ENCODE measurements around the gene SASH1. TPM values are rescaled to one million over a fixed set of nuclear protein-coding genes. Genes with fewer than 3 reads are reported as not detected.

SASH1 gene
- total RNA-seq, 1 experiment from 2014 or later, result 27.4 TPM

DNA sequence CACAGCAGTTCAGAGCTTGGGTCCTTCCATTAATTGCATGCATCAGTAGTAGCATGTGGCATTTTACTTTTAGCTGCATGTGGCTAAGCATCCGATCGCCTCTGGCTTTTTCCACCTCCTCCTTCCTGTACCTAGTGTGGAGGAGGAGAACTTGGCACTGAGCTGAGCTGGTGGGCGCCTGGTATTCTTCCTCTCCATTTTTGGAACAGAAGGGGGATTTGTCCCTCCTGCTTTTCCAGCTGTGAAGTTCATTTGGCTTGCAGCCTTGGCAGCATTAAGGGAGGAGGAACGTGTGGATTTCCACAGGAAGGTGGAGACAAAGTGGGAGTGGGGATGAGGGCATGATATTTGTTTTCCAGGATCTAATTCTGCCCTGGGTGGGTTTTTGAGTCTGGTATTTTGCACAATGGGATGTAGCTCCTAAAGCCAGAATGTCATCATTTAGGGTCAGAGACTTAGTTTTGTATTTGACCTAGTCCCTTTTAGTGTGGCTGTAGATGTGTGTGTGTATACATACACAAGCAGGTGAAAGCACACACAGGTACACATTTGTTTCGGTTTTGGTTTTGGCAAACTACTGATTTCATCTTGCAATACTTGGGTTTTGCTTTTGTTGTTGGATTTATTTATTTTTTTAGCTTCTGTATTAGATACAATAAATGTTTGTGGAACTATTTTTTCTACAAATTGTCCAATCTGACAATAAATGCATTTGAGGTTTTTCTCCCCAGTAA lies 90.0 kb downstream of the SASH1 start:
- Mint-ChIP-seq H3K27ac (peak overlapping the region; percentile 64; the same call in 1 of the 2 replicates), H3K4me1 (peaks cover 6% of the 10 kb centered on the region; the same call in 1 of the 2 replicates), H3K4me3 (no peak overlapping the region), H3K27me3 (ENCODE audit: low read depth) (no peaks in the 10 kb centered on the region), H3K9me3 (no peaks in the 10 kb centered on the region), H3K36me3 (no peaks in the 10 kb centered on the region)
- TF ChIP-seq ZNF416 (CRISPR knock-in tag; IDR thresholded peaks at IDR 0.05), result no peak
- TF ChIP-seq, protein P1, sequence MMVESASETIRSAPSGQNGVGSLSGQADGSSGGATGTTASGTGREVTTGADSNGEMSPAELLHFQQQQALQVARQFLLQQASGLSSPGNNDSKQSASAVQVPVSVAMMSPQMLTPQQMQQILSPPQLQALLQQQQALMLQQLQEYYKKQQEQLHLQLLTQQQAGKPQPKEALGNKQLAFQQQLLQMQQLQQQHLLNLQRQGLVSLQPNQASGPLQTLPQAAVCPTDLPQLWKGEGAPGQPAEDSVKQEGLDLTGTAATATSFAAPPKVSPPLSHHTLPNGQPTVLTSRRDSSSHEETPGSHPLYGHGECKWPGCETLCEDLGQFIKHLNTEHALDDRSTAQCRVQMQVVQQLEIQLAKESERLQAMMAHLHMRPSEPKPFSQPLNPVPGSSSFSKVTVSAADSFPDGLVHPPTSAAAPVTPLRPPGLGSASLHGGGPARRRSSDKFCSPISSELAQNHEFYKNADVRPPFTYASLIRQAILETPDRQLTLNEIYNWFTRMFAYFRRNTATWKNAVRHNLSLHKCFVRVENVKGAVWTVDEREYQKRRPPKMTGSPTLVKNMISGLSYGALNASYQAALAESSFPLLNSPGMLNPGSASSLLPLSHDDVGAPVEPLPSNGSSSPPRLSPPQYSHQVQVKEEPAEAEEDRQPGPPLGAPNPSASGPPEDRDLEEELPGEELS (CRISPR knock-in tag; IDR thresholded peaks at IDR 0.05), result no peak
- no peak for TF ChIP-seq OVOL2 (CRISPR knock-in tag; IDR thresholded peaks at IDR 0.05; ENCODE audit: borderline replicate concordance)
- TF ChIP-seq, protein P2, sequence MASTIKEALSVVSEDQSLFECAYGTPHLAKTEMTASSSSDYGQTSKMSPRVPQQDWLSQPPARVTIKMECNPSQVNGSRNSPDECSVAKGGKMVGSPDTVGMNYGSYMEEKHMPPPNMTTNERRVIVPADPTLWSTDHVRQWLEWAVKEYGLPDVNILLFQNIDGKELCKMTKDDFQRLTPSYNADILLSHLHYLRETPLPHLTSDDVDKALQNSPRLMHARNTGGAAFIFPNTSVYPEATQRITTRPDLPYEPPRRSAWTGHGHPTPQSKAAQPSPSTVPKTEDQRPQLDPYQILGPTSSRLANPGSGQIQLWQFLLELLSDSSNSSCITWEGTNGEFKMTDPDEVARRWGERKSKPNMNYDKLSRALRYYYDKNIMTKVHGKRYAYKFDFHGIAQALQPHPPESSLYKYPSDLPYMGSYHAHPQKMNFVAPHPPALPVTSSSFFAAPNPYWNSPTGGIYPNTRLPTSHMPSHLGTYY (CRISPR knock-in tag; IDR thresholded peaks at IDR 0.05), result no peak
- TF ChIP-seq ZNF219 (CRISPR knock-in tag; IDR thresholded peaks at IDR 0.05; ENCODE audit: borderline replicate concordance), result no peak
- TF ChIP-seq, protein P3, sequence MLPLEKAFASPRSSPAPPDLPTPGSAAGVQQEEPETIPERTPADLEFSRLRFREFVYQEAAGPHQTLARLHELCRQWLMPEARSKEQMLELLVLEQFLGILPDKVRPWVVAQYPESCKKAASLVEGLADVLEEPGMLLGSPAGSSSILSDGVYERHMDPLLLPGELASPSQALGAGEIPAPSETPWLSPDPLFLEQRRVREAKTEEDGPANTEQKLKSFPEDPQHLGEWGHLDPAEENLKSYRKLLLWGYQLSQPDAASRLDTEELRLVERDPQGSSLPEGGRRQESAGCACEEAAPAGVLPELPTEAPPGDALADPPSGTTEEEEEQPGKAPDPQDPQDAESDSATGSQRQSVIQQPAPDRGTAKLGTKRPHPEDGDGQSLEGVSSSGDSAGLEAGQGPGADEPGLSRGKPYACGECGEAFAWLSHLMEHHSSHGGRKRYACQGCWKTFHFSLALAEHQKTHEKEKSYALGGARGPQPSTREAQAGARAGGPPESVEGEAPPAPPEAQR (CRISPR knock-in tag; IDR thresholded peaks at IDR 0.05), result no peak
- TF ChIP-seq SMAD3 (CRISPR knock-in tag; IDR thresholded peaks at IDR 0.05; ENCODE audit: borderline replicate concordance), result no peak
- TF ChIP-seq, protein P4, sequence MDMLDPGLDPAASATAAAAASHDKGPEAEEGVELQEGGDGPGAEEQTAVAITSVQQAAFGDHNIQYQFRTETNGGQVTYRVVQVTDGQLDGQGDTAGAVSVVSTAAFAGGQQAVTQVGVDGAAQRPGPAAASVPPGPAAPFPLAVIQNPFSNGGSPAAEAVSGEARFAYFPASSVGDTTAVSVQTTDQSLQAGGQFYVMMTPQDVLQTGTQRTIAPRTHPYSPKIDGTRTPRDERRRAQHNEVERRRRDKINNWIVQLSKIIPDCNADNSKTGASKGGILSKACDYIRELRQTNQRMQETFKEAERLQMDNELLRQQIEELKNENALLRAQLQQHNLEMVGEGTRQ (CRISPR knock-in tag; IDR thresholded peaks at IDR 0.05), result no peak
- no peak for TF ChIP-seq NFYB (CRISPR knock-in tag; conservative IDR thresholded peaks at IDR 0.05; ENCODE audit: low read depth)
- TF ChIP-seq GABPB1 (CRISPR knock-in tag; IDR thresholded peaks at IDR 0.05), result no peak
- DNase-seq (ENCODE audit: low spot score) (no peak), ATAC-seq (peak; percentile 32; the same call in 1 of the 2 replicates)
- CTCF ChIA-PET, result interaction anchor here (1.0 kb wide), 1 partner anchor 25 kb away, joined by 3 read pairs; no protein-coding TSS in a partner anchor
- POLR2A ChIA-PET, result no interaction called here

DNA sequence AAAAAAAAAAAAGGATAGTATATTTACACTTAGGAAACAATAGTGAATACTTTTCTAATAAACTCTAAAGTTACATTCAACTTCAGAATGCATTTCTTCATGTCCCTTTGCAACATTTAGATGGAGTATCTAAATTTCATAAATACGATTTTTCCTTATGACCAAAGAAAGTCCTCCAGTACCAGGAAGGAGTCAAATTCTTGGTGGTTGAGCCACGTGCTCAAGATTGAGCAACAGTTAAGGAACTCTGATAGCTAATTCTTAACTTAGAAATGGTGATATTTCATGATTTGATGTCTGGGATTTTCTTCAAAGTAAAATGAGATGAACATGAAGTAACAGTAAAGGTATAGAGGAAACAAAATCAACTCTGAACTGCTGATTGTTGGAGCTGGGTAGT lies 92.7 kb downstream of the SASH1 start:
- H3K27ac Mint-ChIP-seq, result no peak overlapping the region
- DNase-seq (ENCODE audit: low spot score) (no peak), ATAC-seq (no peak)
- ChIA-PET CTCF (no interaction called here), POLR2A (no interaction called here)
- H3K4me3 Mint-ChIP-seq, result no peak overlapping the region
- H3K4me1 Mint-ChIP-seq, result peaks cover 14% of the 10 kb centered on the region; the same call in 1 of the 2 replicates
- no peaks in the 10 kb centered on the region for H3K9me3 Mint-ChIP-seq
- H3K27me3 Mint-ChIP-seq (ENCODE audit: low read depth), result no peaks in the 10 kb centered on the region
- H3K36me3 Mint-ChIP-seq, result 0 out of 2 replicates have a peak, but pooled peaks cover 2% of the 10 kb centered on the region
- TF ChIP-seq, protein P5, sequence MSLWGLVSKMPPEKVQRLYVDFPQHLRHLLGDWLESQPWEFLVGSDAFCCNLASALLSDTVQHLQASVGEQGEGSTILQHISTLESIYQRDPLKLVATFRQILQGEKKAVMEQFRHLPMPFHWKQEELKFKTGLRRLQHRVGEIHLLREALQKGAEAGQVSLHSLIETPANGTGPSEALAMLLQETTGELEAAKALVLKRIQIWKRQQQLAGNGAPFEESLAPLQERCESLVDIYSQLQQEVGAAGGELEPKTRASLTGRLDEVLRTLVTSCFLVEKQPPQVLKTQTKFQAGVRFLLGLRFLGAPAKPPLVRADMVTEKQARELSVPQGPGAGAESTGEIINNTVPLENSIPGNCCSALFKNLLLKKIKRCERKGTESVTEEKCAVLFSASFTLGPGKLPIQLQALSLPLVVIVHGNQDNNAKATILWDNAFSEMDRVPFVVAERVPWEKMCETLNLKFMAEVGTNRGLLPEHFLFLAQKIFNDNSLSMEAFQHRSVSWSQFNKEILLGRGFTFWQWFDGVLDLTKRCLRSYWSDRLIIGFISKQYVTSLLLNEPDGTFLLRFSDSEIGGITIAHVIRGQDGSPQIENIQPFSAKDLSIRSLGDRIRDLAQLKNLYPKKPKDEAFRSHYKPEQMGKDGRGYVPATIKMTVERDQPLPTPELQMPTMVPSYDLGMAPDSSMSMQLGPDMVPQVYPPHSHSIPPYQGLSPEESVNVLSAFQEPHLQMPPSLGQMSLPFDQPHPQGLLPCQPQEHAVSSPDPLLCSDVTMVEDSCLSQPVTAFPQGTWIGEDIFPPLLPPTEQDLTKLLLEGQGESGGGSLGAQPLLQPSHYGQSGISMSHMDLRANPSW (CRISPR knock-in tag; conservative IDR thresholded peaks at IDR 0.05; ENCODE audit: low read depth), result no peak
- TF ChIP-seq, protein P6, sequence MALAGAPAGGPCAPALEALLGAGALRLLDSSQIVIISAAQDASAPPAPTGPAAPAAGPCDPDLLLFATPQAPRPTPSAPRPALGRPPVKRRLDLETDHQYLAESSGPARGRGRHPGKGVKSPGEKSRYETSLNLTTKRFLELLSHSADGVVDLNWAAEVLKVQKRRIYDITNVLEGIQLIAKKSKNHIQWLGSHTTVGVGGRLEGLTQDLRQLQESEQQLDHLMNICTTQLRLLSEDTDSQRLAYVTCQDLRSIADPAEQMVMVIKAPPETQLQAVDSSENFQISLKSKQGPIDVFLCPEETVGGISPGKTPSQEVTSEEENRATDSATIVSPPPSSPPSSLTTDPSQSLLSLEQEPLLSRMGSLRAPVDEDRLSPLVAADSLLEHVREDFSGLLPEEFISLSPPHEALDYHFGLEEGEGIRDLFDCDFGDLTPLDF (CRISPR knock-in tag; IDR thresholded peaks at IDR 0.05), result no peak
- TF ChIP-seq NFYB (CRISPR knock-in tag; conservative IDR thresholded peaks at IDR 0.05; ENCODE audit: low read depth) (no peak), ZNF423 (CRISPR knock-in tag; IDR thresholded peaks at IDR 0.05) (no peak)
- TF ChIP-seq, protein P7, sequence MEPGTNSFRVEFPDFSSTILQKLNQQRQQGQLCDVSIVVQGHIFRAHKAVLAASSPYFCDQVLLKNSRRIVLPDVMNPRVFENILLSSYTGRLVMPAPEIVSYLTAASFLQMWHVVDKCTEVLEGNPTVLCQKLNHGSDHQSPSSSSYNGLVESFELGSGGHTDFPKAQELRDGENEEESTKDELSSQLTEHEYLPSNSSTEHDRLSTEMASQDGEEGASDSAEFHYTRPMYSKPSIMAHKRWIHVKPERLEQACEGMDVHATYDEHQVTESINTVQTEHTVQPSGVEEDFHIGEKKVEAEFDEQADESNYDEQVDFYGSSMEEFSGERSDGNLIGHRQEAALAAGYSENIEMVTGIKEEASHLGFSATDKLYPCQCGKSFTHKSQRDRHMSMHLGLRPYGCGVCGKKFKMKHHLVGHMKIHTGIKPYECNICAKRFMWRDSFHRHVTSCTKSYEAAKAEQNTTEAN (CRISPR knock-in tag; IDR thresholded peaks at IDR 0.05), result no peak
- TF ChIP-seq, protein P8, sequence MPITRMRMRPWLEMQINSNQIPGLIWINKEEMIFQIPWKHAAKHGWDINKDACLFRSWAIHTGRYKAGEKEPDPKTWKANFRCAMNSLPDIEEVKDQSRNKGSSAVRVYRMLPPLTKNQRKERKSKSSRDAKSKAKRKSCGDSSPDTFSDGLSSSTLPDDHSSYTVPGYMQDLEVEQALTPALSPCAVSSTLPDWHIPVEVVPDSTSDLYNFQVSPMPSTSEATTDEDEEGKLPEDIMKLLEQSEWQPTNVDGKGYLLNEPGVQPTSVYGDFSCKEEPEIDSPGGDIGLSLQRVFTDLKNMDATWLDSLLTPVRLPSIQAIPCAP (CRISPR knock-in tag; IDR thresholded peaks at IDR 0.05), result no peak
- TF ChIP-seq, protein P9, sequence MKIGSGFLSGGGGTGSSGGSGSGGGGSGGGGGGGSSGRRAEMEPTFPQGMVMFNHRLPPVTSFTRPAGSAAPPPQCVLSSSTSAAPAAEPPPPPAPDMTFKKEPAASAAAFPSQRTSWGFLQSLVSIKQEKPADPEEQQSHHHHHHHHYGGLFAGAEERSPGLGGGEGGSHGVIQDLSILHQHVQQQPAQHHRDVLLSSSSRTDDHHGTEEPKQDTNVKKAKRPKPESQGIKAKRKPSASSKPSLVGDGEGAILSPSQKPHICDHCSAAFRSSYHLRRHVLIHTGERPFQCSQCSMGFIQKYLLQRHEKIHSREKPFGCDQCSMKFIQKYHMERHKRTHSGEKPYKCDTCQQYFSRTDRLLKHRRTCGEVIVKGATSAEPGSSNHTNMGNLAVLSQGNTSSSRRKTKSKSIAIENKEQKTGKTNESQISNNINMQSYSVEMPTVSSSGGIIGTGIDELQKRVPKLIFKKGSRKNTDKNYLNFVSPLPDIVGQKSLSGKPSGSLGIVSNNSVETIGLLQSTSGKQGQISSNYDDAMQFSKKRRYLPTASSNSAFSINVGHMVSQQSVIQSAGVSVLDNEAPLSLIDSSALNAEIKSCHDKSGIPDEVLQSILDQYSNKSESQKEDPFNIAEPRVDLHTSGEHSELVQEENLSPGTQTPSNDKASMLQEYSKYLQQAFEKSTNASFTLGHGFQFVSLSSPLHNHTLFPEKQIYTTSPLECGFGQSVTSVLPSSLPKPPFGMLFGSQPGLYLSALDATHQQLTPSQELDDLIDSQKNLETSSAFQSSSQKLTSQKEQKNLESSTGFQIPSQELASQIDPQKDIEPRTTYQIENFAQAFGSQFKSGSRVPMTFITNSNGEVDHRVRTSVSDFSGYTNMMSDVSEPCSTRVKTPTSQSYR (CRISPR knock-in tag; IDR thresholded peaks at IDR 0.05), result no peak

Measured in WTC11 (cell line).